Ishikawa (cell line): Measurements from ENCODE around the gene NTF3.

Experiments used
- CEBPB ChIP-seq: IDR thresholded peaks from 2 replicates; pipeline ENCODE4 v1.6.1; 2012
- CREB1 ChIP-seq: IDR thresholded peaks from 2 replicates; pipeline ENCODE4 v1.6.1; 2012; ENCODE audit warnings: low read depth
- EGR1 ChIP-seq: IDR thresholded peaks from 2 replicates; pipeline ENCODE4 v1.6.1; 2012
- EP300 ChIP-seq: IDR thresholded peaks from 2 replicates; pipeline ENCODE4 v1.6.1; 2012; ENCODE audit warnings: borderline replicate concordance
- FOXM1 ChIP-seq: IDR thresholded peaks from 2 replicates; pipeline ENCODE4 v1.6.1; 2012; ENCODE audit warnings: low read depth, borderline replicate concordance
- NFIC ChIP-seq: IDR thresholded peaks from 2 replicates; pipeline ENCODE4 v1.6.1; 2012
- RAD21 ChIP-seq: IDR thresholded peaks from 2 replicates; pipeline ENCODE4 v1.6.1; 2012; ENCODE audit warnings: low read depth
- TAF1 ChIP-seq: IDR thresholded peaks from 2 replicates; pipeline ENCODE4 v1.6.1; 2012; ENCODE audit warnings: low read depth, mild to moderate bottlenecking
- TCF12 ChIP-seq: IDR thresholded peaks from 2 replicates; pipeline ENCODE4 v1.6.1; 2012; ENCODE audit warnings: low read depth
- TEAD4 ChIP-seq: IDR thresholded peaks from 2 replicates; pipeline ENCODE4 v1.6.1; 2012
- YY1 ChIP-seq: IDR thresholded peaks from 2 replicates; pipeline ENCODE4 v1.6.1; 2012; ENCODE audit warnings: low read depth
- ZBTB7A ChIP-seq: IDR thresholded peaks from 2 replicates; pipeline ENCODE4 v1.6.1; 2012; ENCODE audit warnings: low read depth
- TF ChIP-seq, protein P1 (sequence below): IDR thresholded peaks from 2 replicates; pipeline ENCODE4 v1.6.1; 2012
- TF ChIP-seq, protein P2 (sequence below): IDR thresholded peaks from 2 replicates; pipeline ENCODE4 v1.6.1; 2012; ENCODE audit warnings: low read depth, mild to moderate bottlenecking
- TF ChIP-seq, protein P3 (sequence below): IDR thresholded peaks from 2 replicates; pipeline ENCODE4 v1.6.1; 2012

The NTF3 gene

DNA sequence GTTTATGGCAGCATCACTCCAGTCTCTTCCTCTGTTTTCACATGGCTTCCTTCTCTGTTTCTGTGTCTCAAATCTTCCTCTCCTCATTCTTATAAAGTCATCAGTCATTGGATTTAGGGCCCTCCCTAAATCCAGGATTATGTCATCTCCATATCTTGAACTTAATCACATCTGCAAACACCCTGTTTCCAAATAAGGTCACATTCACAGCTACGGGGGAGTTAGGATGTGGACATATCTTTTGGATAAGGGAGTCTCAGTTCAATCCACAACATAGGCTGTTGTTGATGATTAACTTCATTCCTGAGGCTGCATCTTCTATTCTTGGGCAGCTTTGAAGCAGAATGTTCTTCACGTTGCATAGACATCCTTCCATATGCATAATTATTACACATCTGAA is 40.3 kb upstream of the NTF3 start:
- TF ChIP-seq ZBTB7A = no peak
- no peak for TF ChIP-seq EP300
- TF ChIP-seq EGR1 = no peak
- no peak for TF ChIP-seq TCF12
- TF ChIP-seq CREB1 = no peak
- no peak for TF ChIP-seq RAD21
- TF ChIP-seq FOXM1 = no peak
- TF ChIP-seq YY1 = no peak
- no peak for TF ChIP-seq TEAD4
- TF ChIP-seq, protein P1, sequence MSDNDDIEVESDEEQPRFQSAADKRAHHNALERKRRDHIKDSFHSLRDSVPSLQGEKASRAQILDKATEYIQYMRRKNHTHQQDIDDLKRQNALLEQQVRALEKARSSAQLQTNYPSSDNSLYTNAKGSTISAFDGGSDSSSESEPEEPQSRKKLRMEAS = no peak

DNA sequence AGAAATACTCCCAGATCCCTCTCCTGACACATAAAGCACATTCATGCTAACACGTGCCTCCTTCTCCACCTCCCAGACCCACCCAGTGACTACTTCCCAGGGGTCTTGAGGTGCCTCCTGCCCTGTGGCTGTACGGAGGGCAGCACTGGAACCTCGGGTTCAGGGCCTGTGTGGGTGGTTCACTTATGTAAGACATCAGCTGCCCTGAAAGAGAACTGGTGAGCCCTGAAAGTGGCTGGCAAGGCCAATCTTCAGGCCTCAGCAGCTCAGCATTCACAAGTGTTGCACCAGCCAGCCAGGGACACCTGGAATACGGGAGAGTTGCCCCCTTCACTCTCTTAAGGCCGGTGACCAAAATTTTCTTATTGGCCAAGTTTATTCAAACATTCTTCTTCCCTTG is 38.9 kb upstream of the NTF3 start:
- TF ChIP-seq FOXM1 (no peak), TEAD4 (no peak), CREB1 (no peak), NFIC (no peak), TAF1 (no peak), TCF12 (no peak), EP300 (no peak), ZBTB7A (no peak), EGR1 (no peak), YY1 (no peak), CEBPB (no peak), RAD21 (no peak)
- TF ChIP-seq, protein P1 = no peak
- TF ChIP-seq, protein P2, sequence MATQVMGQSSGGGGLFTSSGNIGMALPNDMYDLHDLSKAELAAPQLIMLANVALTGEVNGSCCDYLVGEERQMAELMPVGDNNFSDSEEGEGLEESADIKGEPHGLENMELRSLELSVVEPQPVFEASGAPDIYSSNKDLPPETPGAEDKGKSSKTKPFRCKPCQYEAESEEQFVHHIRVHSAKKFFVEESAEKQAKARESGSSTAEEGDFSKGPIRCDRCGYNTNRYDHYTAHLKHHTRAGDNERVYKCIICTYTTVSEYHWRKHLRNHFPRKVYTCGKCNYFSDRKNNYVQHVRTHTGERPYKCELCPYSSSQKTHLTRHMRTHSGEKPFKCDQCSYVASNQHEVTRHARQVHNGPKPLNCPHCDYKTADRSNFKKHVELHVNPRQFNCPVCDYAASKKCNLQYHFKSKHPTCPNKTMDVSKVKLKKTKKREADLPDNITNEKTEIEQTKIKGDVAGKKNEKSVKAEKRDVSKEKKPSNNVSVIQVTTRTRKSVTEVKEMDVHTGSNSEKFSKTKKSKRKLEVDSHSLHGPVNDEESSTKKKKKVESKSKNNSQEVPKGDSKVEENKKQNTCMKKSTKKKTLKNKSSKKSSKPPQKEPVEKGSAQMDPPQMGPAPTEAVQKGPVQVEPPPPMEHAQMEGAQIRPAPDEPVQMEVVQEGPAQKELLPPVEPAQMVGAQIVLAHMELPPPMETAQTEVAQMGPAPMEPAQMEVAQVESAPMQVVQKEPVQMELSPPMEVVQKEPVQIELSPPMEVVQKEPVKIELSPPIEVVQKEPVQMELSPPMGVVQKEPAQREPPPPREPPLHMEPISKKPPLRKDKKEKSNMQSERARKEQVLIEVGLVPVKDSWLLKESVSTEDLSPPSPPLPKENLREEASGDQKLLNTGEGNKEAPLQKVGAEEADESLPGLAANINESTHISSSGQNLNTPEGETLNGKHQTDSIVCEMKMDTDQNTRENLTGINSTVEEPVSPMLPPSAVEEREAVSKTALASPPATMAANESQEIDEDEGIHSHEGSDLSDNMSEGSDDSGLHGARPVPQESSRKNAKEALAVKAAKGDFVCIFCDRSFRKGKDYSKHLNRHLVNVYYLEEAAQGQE = no peak
- TF ChIP-seq, protein P3, sequence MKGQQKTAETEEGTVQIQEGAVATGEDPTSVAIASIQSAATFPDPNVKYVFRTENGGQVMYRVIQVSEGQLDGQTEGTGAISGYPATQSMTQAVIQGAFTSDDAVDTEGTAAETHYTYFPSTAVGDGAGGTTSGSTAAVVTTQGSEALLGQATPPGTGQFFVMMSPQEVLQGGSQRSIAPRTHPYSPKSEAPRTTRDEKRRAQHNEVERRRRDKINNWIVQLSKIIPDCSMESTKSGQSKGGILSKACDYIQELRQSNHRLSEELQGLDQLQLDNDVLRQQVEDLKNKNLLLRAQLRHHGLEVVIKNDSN = no peak

DNA sequence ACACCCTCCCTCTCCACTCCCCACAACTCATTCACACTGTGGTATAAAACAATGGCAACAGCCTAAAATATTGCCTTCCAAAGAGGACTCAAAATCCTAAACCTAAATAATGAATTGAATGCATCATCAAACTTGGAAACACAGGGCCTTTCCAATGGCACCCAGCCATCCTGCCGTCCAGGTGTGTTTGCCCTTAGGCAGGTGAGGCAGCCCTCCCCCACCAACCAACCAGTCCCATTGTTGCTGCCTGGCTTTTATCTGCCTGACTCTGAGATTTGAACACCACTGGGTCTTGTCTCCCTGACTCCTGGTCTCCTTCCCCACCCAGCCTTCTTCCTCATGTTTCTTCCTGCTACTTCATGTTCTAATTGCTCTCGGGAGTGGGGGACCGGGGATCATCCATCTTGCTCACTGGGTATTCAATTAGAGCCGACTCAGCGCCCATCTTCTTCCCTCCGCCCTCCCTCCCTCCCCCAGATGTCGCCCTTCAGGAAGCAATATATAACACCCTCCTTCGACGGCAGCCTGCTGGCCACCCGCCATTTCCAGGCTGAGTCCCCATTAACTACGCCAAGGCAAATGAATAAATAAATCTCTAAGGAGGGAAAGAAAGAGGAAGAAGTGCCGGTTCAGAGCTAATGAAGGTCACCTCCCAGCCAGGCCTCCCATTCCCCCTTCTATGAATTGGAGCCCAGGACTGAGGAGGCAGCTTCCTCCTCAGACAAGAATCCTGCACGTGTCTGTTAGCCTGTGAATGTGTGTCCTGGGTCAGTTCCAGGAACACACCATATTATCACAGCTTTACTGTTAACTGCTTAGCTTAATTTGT is 36.3 kb upstream of the NTF3 start:
- TF ChIP-seq, protein P3 = no peak
- TF ChIP-seq FOXM1 = no peak
- TF ChIP-seq ZBTB7A = no peak
- TF ChIP-seq CREB1 = no peak
- no peak for TF ChIP-seq YY1
- no peak for TF ChIP-seq RAD21
- TF ChIP-seq EP300 = no peak
- no peak for TF ChIP-seq TEAD4
- TF ChIP-seq, protein P1 = no peak
- no peak for TF ChIP-seq EGR1
- TF ChIP-seq, protein P2 = no peak
- TF ChIP-seq CEBPB = no peak
- no peak for TF ChIP-seq TCF12
- TF ChIP-seq NFIC = no peak
- TF ChIP-seq TAF1 = no peak

DNA sequence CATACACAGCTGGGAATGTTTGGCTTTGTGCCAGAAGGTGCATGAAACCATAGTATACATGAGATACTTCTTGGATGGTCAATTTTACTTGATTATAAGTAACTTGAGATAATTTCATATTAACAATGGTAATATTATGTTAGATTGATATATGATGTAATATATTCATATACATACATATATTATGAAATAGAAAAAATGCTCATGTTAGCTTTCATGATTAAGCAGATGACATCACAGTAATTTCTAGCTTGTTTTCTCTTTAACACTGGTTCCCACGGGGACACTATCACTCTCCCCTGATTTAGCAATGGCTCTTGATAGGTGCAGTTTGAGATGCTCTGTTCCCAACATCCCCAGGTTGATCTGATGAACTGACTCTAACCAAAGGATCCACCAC is 35.4 kb upstream of the NTF3 start:
- TF ChIP-seq CREB1 (no peak), TAF1 (no peak), TCF12 (no peak), NFIC (no peak), EGR1 (no peak), ZBTB7A (no peak), EP300 (no peak), RAD21 (no peak), TEAD4 (no peak), CEBPB (no peak)
- TF ChIP-seq, protein P3 = no peak
- TF ChIP-seq, protein P1 = no peak

DNA sequence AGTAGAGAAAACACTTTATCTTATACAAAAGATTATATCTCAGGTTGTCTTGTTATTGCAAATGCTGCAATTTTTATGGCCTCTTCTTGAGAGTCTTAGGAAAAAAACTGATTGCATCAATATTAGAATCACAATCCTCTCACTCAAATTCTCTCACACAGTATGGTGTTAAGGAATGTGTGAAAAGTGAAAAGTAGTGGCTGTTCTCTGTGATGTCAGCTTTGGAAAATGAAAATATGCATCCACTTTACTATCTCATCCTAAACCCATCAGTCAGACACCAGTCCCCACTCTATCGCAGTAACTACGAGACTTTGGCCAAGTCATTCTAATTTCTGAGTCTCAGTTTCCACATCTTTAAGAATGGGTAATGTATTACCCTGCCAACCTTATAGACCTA is 32.6 kb upstream of the NTF3 start:
- TF ChIP-seq, protein P1 = no peak
- TF ChIP-seq, protein P2 = no peak
- no peak for TF ChIP-seq FOXM1
- no peak for TF ChIP-seq EP300
- no peak for TF ChIP-seq TAF1
- TF ChIP-seq CEBPB = no peak
- TF ChIP-seq ZBTB7A = no peak
- TF ChIP-seq YY1 = no peak
